Right lobe of liver (tissue), 6 donors: ENCODE results near the gene NF1. TPM values are rescaled to one million over a fixed set of nuclear protein-coding genes. Genes with fewer than 3 reads are reported as not detected.
"Not testable (repeated sequence)": the region's sequence is repeated elsewhere in the genome, so short reads cannot be mapped to it uniquely, and the experiment has no call there.

Source experiments
- ATAC-seq, 4 donors: fragments of 200-7000 bp; cut with Tn5 transposase; one replicate each; pipeline ENCODE4 v1.9.1; 2020; ENCODE audit warnings: mild to moderate bottlenecking in 4 of 4, moderate library complexity in 4 of 4
- DNase-seq, 3 donors: peaks; one replicate each; pipeline ENCODE4 v3.0.0-alpha.2; 2020
- H3K27ac ChIP-seq, 3 donors: fragments of 200-600 bp; one replicate each; pipeline ENCODE4 v1.8.0; 2022
- H3K27me3 ChIP-seq, 2 donors: fragments of 200-600 bp; one replicate each; pipeline ENCODE4 v1.8.0; 2022
- H3K36me3 ChIP-seq, 4 donors: fragments of 200-600 bp; sonication (generic) in 1 of 4; one replicate each; pipeline versions ENCODE4 v1.5.1 to v1.8.0; 2017 to 2022; ENCODE audit warnings: control low read depth in 1 of 4
- H3K4me1 ChIP-seq, 4 donors: fragments of 200-600 bp; sonication (generic) in 1 of 4; one replicate each; pipeline versions ENCODE4 v1.5.1 to v1.8.0; 2017 to 2022; ENCODE audit warnings: control low read depth in 1 of 4
- H3K4me3 ChIP-seq, 3 donors: fragments of 200-600 bp; one replicate each; pipeline ENCODE4 v1.8.0; 2022
- H3K9me3 ChIP-seq, 4 donors: fragments of 200-600 bp; sonication (generic) in 1 of 4; one replicate each; pipeline versions ENCODE4 v1.5.1 to v1.8.0; 2017 to 2022; ENCODE audit warnings: control low read depth in 1 of 4
- CTCF ChIP-seq, 4 donors: fragments of 200-600 bp in 3 of 4; fragments of 450-650 bp in 1 of 4; IDR thresholded peaks; one replicate each; pipeline versions ENCODE4 v1.5.1 to v1.8.0; 2016 to 2022; ENCODE audit warnings: antibody characterized with exemption in 4 of 4, mild to moderate bottlenecking in 2 of 4
- POLR2A ChIP-seq: fragments of 450-650 bp; IDR thresholded peaks from one replicate; pipeline ENCODE4 v1.6.1; 2017; ENCODE audit warnings: antibody characterized with exemption, mild to moderate bottlenecking
- WGBS: methylation state at CpG from one replicate; pipeline ENCODE4 v1.1.6; 2018; ENCODE audit warnings: low coverage, low lambda C conversion rate; ENCODE audit not compliant: insufficient coverage; ENCODE audit errors: missing lambda C conversion rate; 5-methylcytosine and 5-hydroxymethylcytosine counted together
- intact Hi-C, 2 donors: fragments of 100-400 bp; cut with DNase I; formaldehyde crosslinking; loops; one replicate each; pipeline versions ENCODE4 v1.11.2 to v1.14.1; 2022
- total RNA-seq, 6 experiments: library from RNA; depleted of rRNA in 2 of 6; stranded (reverse); fragments of >200 nt in 2 of 6; fragmentation: NEBNext Ultra II Directional in 3 of 6; extraction: Animal tissue kit (Norgen Biotek cat#: 25700) in 3 of 6; gene quantifications; one replicate each; pipeline versions ENCODE4 v1.1.0 to v1.2.4, GENCODE V29; 2016 to 2023
- donor health status: DM: no; HTN: yes; CAD: no.
- donor health status: DM: no; HTN: no; CAD: no.
- donor health status: DM: no; HTN: no; CAD: no.
- donor health status: DM: no; HTN: yes; CAD: no.
- donor health status: DM: no; HTN: yes; CAD: no.

NF1 gene
- total RNA-seq, 6 experiments from 2014 or later, result 26.6 to 35.3 (median 30.0) TPM

GRCh38 chr17:31286587-31286986, 191.8 kb downstream of the NF1 start:
- WGBS, result 94% methylated on average over 1 of the region's 1 CpG

GRCh38 chr17:31287932-31288331, 193.2 kb downstream of the NF1 start:
- ATAC-seq, intact Hi-C loops, H3K36me3 ChIP-seq, H3K9me3 ChIP-seq, H3K27me3 ChIP-seq, DNase-seq, H3K27ac ChIP-seq, H3K4me1 ChIP-seq, H3K4me3 ChIP-seq: not testable (repeated sequence)
- WGBS, result 60% methylated on average over 1 of the region's 1 CpG

More at GRCh38 chr17:31286587-31286986, 191.8 kb downstream of the NF1 start:
- intact Hi-C loops, result no loop called here
- Histone ChIP-seq H3K27me3 (no peaks in the 10 kb centered on the region), H3K27ac (no peak overlapping the region), H3K9me3 (no peaks in the 10 kb centered on the region), H3K4me1 (no peaks in the 10 kb centered on the region), H3K4me3 (no peak overlapping the region), H3K36me3 (no peaks in the 10 kb centered on the region)
- DNase-seq, result no peak
- TF ChIP-seq CTCF (IDR thresholded peaks at IDR 0.05) (no peak), POLR2A (no peak)
- no peak for ATAC-seq

GRCh38 chr17:31289790-31290189, 195.0 kb downstream of the NF1 start:
- WGBS, result 82% methylated on average over 3 of the region's 3 CpGs
- Histone ChIP-seq H3K36me3 (no peaks in the 10 kb centered on the region), H3K27me3 (no peaks in the 10 kb centered on the region), H3K4me3 (no peak overlapping the region), H3K4me1 (no peaks in the 10 kb centered on the region), H3K9me3 (no peaks in the 10 kb centered on the region), H3K27ac (no peak overlapping the region)
- TF ChIP-seq CTCF (IDR thresholded peaks at IDR 0.05) (no peak), POLR2A (no peak)
- intact Hi-C loops, result no loop called here
- DNase-seq (no peak), ATAC-seq (no peak)

GRCh38 chr17:31291820-31292219, 197.0 kb downstream of the NF1 start:
- no peak for TF ChIP-seq CTCF (IDR thresholded peaks at IDR 0.05)
- no peak for TF ChIP-seq POLR2A
- ATAC-seq (no peak), DNase-seq (no peak)
- Histone ChIP-seq H3K27ac (no peak overlapping the region), H3K27me3 (no peaks in the 10 kb centered on the region), H3K4me1 (no peaks in the 10 kb centered on the region), H3K9me3 (no peaks in the 10 kb centered on the region), H3K4me3 (no peak overlapping the region), H3K36me3 (no peaks in the 10 kb centered on the region)
- intact Hi-C loops, result no loop called here

GRCh38 chr17:31293581-31293980, 198.8 kb downstream of the NF1 start:
- intact Hi-C loops, result no loop called here
- no peaks in the 10 kb centered on the region for H3K36me3 ChIP-seq
- ATAC-seq, result no peak
- no peak overlapping the region for H3K27ac ChIP-seq
- no peaks in the 10 kb centered on the region for H3K4me1 ChIP-seq
- DNase-seq, result no peak
- TF ChIP-seq CTCF (IDR thresholded peaks at IDR 0.05), result no peak
- TF ChIP-seq POLR2A, result no peak
- 85% methylated on average over 2 of the region's 2 CpGs for WGBS
- H3K4me3 ChIP-seq, result no peak overlapping the region
- H3K27me3 ChIP-seq, result no peaks in the 10 kb centered on the region
- H3K9me3 ChIP-seq, result no peaks in the 10 kb centered on the region
